ENCODE data around the gene SLC39A6. TPM values are rescaled to one million over a fixed set of nuclear protein-coding genes. Genes with fewer than 3 reads are reported as not detected.
"Not testable (repeated sequence)": the region's sequence is repeated elsewhere in the genome, so short reads cannot be mapped to it uniquely, and the experiment has no call there.

The SLC39A6 gene
- total RNA-seq, 1 donor: 133 TPM

DNA sequence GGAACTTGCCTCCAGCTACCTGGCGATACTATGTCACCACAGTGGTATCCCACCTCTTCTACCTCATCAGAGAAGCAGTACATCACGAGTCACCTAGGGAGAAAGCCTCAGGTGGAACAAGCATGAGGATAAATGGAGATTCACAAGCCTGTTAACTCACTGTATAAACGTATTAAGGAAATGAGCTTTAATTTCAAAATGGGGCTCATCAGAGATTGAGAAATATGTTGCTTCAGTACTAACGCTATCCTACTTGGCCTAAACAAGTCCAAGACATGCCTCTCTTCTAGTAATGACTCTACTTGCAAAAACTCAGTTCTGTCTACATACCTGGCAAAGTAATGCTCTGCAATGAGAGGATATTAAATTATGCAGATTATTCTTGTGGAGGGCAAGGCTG is 4.3 kb downstream of the SLC39A6 start:
- Histone ChIP-seq H4K20me1 (ENCODE audit: insufficient read depth, low read length) (peaks cover 17% of the 10 kb centered on the region), H3K36me3 (ENCODE audit: insufficient read depth, low read length) (peaks cover 40% of the 10 kb centered on the region)
- DNase-seq (ENCODE audit: insufficient read length, low spot score, missing footprints): no peak

DNA sequence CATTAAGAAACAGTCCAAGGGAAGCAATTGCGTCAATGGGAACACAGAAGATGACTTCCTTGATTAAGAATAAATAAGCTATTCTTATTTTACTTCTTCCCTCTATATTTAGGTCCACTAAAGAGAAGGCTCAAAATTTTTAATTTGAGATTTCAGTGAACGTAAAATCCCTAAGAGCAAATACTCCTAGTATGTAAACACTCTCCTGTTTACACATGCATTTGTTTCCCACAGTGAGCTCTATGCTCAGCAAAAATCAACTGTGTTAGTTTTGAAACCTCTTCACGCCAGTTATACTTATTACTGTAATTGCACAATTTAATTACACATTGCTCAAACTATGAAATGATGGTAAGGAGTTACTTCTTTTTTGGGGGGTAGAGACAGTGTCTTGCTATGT is 8.8 kb downstream of the SLC39A6 start:
- H3K9me3 ChIP-seq (ENCODE audit: low read depth, low read length): no peaks in the 10 kb centered on the region
- H2AFZ ChIP-seq (ENCODE audit: low read length): no peak overlapping the region
- no peak for DNase-seq (ENCODE audit: insufficient read length, low spot score, missing footprints)
- H3K4me3 ChIP-seq (ENCODE audit: insufficient read depth, low read length): no peak overlapping the region
- peaks cover 46% of the 10 kb centered on the region for H3K36me3 ChIP-seq (ENCODE audit: insufficient read depth, low read length)
- no peaks in the 10 kb centered on the region for H3K4me1 ChIP-seq (ENCODE audit: insufficient read depth, low read length)
- no peaks in the 10 kb centered on the region for H3K27me3 ChIP-seq (ENCODE audit: insufficient read depth, low read length)
- TF ChIP-seq, protein P1, sequence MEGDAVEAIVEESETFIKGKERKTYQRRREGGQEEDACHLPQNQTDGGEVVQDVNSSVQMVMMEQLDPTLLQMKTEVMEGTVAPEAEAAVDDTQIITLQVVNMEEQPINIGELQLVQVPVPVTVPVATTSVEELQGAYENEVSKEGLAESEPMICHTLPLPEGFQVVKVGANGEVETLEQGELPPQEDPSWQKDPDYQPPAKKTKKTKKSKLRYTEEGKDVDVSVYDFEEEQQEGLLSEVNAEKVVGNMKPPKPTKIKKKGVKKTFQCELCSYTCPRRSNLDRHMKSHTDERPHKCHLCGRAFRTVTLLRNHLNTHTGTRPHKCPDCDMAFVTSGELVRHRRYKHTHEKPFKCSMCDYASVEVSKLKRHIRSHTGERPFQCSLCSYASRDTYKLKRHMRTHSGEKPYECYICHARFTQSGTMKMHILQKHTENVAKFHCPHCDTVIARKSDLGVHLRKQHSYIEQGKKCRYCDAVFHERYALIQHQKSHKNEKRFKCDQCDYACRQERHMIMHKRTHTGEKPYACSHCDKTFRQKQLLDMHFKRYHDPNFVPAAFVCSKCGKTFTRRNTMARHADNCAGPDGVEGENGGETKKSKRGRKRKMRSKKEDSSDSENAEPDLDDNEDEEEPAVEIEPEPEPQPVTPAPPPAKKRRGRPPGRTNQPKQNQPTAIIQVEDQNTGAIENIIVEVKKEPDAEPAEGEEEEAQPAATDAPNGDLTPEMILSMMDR (IDR thresholded peaks at IDR 0.05; ENCODE audit: extremely low read depth, low read depth, low read length): no peak
- H3K79me2 ChIP-seq (ENCODE audit: insufficient read depth, low read length): no peaks in the 10 kb centered on the region
- no peak overlapping the region for H3K4me2 ChIP-seq (ENCODE audit: insufficient read depth, low read length)
- no peaks in the 10 kb centered on the region for H4K20me1 ChIP-seq (ENCODE audit: insufficient read depth, low read length)
- no peak overlapping the region for H3K27ac ChIP-seq (ENCODE audit: low read depth, low read length)

More for the DNA sequence above, 4.3 kb downstream of the SLC39A6 start:
- H2AFZ ChIP-seq (ENCODE audit: low read length): no peak overlapping the region
- no peak overlapping the region for H3K4me3 ChIP-seq (ENCODE audit: insufficient read depth, low read length)
- TF ChIP-seq, protein P1 (IDR thresholded peaks at IDR 0.05; ENCODE audit: extremely low read depth, low read depth, low read length): no peak
- no peaks in the 10 kb centered on the region for H3K27me3 ChIP-seq (ENCODE audit: insufficient read depth, low read length)
- H3K4me2 ChIP-seq (ENCODE audit: insufficient read depth, low read length): no peak overlapping the region
- H3K27ac ChIP-seq (ENCODE audit: low read depth, low read length): no peak overlapping the region
- peaks cover 31% of the 10 kb centered on the region for H3K79me2 ChIP-seq (ENCODE audit: insufficient read depth, low read length)
- H3K4me1 ChIP-seq (ENCODE audit: insufficient read depth, low read length): peaks cover 7% of the 10 kb centered on the region
- H3K9me3 ChIP-seq (ENCODE audit: low read depth, low read length): no peaks in the 10 kb centered on the region

DNA sequence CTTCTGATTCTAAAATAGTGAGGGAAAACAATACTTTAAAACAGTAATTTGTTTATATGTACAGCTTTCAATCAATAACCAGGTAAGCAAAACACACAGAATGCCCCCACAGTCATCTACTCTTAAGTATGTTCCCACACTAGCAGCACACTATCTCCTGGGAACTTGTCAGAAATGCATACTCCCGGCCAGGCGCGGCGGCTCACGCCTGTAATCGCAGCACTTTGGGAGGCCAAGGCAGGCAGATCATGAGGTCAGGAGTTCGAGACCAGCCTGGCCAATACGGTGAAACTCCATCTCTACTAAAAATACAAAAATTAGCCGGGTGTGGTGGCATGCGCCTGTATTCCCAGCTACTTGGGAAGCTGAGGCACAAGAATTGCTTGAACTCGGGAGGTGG is 12.4 kb downstream of the SLC39A6 start:
- H3K4me2 ChIP-seq (ENCODE audit: insufficient read depth, low read length); H3K9me3 ChIP-seq (ENCODE audit: low read depth, low read length); H3K4me1 ChIP-seq (ENCODE audit: insufficient read depth, low read length); DNase-seq (ENCODE audit: insufficient read length, low spot score, missing footprints); H3K27ac ChIP-seq (ENCODE audit: low read depth, low read length); H3K4me3 ChIP-seq (ENCODE audit: insufficient read depth, low read length); H4K20me1 ChIP-seq (ENCODE audit: insufficient read depth, low read length); H3K27me3 ChIP-seq (ENCODE audit: insufficient read depth, low read length); H2AFZ ChIP-seq (ENCODE audit: low read length); H3K79me2 ChIP-seq (ENCODE audit: insufficient read depth, low read length): not testable (repeated sequence)
- peaks cover 51% of the 10 kb centered on the region for H3K36me3 ChIP-seq (ENCODE audit: insufficient read depth, low read length)

DNA sequence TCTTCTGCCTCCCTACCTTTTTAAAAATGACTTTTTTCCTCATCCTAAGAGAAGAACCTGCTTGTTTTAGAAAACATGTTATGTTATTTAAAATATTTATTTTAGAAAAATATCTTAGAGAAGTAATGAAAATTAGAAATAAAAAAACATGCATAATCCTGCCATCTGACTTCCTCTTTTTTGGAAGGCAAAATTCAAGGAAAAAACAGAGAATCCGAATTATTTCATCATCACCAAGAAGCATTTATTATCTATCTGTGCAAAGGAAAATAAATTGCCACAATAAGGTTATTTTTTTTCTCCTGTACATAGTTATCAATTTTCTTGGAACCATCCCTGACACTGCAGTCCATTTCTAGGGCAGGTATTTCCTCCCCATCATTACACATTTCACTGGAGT is 14.4 kb downstream of the SLC39A6 start:
- Histone ChIP-seq H2AFZ (ENCODE audit: low read length) (no peak overlapping the region), H3K4me1 (ENCODE audit: insufficient read depth, low read length) (no peaks in the 10 kb centered on the region), H4K20me1 (ENCODE audit: insufficient read depth, low read length) (peaks cover 5% of the 10 kb centered on the region), H3K36me3 (ENCODE audit: insufficient read depth, low read length) (peaks cover 54% of the 10 kb centered on the region), H3K9me3 (ENCODE audit: low read depth, low read length) (no peaks in the 10 kb centered on the region), H3K79me2 (ENCODE audit: insufficient read depth, low read length) (no peaks in the 10 kb centered on the region), H3K27me3 (ENCODE audit: insufficient read depth, low read length) (no peaks in the 10 kb centered on the region), H3K4me2 (ENCODE audit: insufficient read depth, low read length) (no peak overlapping the region), H3K4me3 (ENCODE audit: insufficient read depth, low read length) (no peak overlapping the region), H3K27ac (ENCODE audit: low read depth, low read length) (no peak overlapping the region)
- DNase-seq (ENCODE audit: insufficient read length, low spot score, missing footprints): no peak
- TF ChIP-seq, protein P1 (IDR thresholded peaks at IDR 0.05; ENCODE audit: extremely low read depth, low read depth, low read length): no peak
